Loucy (cell line): ENCODE results near the gene CACNA1B.

Source experiments
- EZH2phosphoT487 ChIP-seq: fragments of 200-600 bp; IDR thresholded peaks from 2 replicates; pipeline ENCODE4 v1.6.1; 2018; ENCODE audit warnings: antibody characterized with exemption, mild to moderate bottlenecking, moderate library complexity, borderline replicate concordance
- TF ChIP-seq, protein P1 (sequence below): fragments of 200-600 bp; sonication (generic); conservative IDR thresholded peaks from 2 replicates; pipeline ENCODE4 v1.5.1; 2014; ENCODE audit warnings: mild to moderate bottlenecking, antibody characterized with exemption, low read length

DNA sequence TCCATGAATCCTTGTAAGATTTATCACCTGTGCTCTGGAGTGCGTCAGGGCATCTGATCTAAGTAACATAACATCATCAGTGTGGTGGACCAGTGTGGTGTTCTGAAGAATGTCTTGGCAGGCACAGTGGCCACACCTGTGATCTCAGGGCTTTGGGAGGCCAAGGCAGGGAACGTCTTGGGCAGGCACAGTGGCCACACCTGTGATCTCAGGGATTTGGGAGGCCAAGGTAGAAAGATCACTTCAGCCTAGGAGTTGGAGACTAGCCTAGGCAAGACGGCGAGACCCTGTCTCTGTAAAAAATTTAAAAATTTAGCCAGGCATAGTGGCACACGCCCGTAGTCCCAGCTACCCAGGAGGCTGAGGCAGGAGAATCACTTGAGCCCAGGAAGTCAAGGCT, 185.5 kb downstream of the CACNA1B start:
- TF ChIP-seq, protein P1, sequence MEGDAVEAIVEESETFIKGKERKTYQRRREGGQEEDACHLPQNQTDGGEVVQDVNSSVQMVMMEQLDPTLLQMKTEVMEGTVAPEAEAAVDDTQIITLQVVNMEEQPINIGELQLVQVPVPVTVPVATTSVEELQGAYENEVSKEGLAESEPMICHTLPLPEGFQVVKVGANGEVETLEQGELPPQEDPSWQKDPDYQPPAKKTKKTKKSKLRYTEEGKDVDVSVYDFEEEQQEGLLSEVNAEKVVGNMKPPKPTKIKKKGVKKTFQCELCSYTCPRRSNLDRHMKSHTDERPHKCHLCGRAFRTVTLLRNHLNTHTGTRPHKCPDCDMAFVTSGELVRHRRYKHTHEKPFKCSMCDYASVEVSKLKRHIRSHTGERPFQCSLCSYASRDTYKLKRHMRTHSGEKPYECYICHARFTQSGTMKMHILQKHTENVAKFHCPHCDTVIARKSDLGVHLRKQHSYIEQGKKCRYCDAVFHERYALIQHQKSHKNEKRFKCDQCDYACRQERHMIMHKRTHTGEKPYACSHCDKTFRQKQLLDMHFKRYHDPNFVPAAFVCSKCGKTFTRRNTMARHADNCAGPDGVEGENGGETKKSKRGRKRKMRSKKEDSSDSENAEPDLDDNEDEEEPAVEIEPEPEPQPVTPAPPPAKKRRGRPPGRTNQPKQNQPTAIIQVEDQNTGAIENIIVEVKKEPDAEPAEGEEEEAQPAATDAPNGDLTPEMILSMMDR = no peak
- TF ChIP-seq EZH2phosphoT487 = no peak
